T-helper 1 cell treated with Interleukin-12 subunit alpha and Interleukin-12 subunit beta and Interleukin-4 antibody, amounts not matched to agents 30 ng/mL and 1 ng/mL, for 36 hours (primary cell): Measurements from ENCODE around the gene IGFLR1. TPM values are rescaled to one million over a fixed set of nuclear protein-coding genes. Genes with fewer than 3 reads are reported as not detected.

Experiments used
- intact Hi-C: fragments of 100-400 bp; cut with micrococcal nuclease; formaldehyde crosslinking; loops from one replicate; pipeline ENCODE4 v1.15.1; 2024
- total RNA-seq: library from RNA; stranded (reverse); gene quantifications from 2 replicates; pipeline ENCODE4 v1.2.3, GENCODE V29; 2022

Gene IGFLR1
- total RNA-seq, 1 donor from 2014 or later = 88.5 TPM

- intact Hi-C loops = loop anchor here (1.0 to 5.0 kb wide), 4 partner anchors 12 to 502 kb away; partner anchors contain the start of genes COX6B1, THAP8 and WDR62
These were observed 28.3 kb downstream of the IGFLR1 start for GRCh38 chr19:35713904-35714495.

DNA sequence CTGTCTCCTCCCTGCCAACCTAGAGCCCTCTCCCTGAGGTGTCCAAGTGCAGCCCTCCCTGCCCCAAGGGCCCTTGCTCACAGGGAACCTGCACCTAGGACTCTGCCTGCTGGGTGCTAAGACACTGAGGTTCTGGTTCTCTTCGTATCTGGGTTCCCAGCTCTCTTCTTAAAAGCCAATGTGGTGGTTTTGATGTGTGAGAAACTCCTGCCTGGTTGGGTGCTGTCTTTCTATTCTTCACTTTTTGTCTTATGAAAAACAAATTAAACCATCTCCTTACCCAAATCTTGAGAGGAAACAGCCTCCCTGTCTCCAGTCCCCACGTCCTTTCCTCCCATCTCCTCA is 28.8 kb downstream of the IGFLR1 start:
- intact Hi-C loops = loop anchor here (1.0 to 5.0 kb wide), 4 partner anchors 11 to 501 kb away; partner anchors contain the start of genes COX6B1, THAP8 and WDR62

- intact Hi-C loops = loop anchor here (1.0 to 5.0 kb wide), 4 partner anchors 11 to 501 kb away; partner anchors contain the start of genes COX6B1, THAP8 and WDR62
These were observed 29.4 kb downstream of the IGFLR1 start for GRCh38 chr19:35712567-35713505.

- intact Hi-C loops = loop anchor here (5.0 kb wide), 1 partner anchor 499 kb away; no protein-coding TSS in a partner anchor
These were observed 31.2 kb downstream of the IGFLR1 start for GRCh38 chr19:35710784-35711723.

- intact Hi-C loops = no loop called here
These were observed 33.9 kb downstream of the IGFLR1 start for GRCh38 chr19:35708391-35708790.

GRCh38 chr19:35704218-35704617 is 38.0 kb downstream of the IGFLR1 start, which contains the start of gene ZBTB32:
ZBTB32 (plus strand) TSS chr19:35704558; CDS start chr19:35714627, 10,069 bp downstream.
- intact Hi-C loops = no loop called here

GRCh38 chr19:35703343-35703742 is 38.9 kb downstream of the IGFLR1 start:
- intact Hi-C loops = no loop called here

DNA sequence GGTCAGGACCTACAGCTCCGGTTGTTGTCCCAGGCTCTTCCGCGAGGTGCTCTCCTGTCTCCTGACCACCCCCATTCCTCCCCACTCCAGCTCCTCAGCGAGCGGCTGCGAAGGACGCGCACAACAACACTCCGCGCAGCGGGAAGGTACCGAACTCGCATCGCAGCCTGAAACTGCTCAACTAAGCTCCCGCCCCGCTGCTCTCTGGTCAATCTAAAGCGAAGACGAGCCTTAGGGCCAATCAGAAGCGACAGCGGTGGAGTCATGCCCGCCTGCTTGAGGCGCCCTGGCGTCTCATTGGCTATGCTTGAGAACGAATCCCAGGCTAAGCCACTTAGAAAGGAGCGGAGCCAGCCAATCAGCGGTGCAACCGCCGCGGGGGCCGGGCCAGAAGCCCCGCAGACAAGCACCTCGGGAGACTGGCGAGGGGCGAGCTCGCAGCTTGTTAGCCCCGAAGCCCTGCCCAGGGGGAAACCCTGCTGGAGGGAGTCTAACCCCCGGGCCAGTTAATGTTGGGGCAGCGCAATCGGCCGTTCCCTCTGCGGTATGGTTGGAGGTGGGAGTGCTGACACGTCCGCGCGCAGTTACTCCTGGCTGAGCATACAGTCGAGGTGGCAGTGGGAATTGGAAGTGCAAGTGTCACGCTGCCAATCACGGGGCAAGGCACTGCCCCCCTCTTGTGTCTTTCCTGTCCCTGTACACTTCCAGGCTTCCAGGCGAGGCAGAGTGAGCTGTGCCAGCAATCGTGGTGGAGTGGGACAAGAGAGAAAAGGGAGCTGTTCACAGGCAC is 39.8 kb downstream of the IGFLR1 start:
- intact Hi-C loops = loop anchor here (1.0 kb wide), 7 partner anchors 8 to 58 kb away; partner anchors contain the start of genes COX6B1 and LIN37

DNA sequence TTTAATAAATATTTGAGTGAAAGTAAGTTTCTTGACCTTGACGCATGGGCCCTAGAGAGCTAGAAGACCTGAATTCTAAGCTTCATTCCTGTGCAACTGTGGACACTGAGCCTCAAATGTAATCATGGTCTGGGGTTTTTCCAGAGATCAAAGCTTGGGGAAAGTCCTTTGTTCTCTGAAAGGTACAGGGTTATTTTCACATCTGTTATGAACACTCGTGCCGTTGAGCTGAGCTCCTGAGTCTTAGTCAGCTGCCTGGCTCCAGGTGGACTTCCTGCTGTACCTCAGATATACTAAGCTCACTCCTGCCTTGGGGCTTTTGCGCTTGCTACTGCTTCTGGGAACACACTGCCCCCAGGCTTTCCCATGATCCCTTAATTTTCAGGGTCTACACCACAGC is 45.4 kb downstream of the IGFLR1 start:
- intact Hi-C loops = no loop called here

DNA sequence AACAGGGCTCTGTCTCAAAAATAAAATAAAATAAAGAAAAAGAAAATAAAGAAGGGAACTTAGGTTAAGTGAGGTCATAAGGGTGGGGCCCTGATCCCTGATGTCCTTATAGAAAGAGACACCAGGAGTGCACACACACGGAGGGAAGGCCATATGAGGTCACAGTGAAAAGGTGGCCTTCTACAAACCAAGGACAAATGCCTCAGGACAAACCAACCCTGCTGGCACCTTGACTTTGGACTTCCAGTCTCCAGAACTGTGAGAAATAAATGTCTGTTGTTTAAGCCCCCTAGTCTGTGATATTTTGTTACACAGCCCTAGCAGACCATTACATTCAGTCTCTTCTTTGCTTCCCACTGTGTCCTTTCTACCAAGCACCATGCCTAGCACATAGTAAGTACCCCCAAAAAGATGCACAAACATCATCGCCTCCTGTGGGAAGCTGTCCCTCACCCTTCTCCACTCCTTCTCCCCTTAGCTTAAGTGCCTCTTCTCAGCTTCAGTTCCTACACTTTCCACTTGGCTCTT is 46.3 kb downstream of the IGFLR1 start:
- intact Hi-C loops = no loop called here

DNA sequence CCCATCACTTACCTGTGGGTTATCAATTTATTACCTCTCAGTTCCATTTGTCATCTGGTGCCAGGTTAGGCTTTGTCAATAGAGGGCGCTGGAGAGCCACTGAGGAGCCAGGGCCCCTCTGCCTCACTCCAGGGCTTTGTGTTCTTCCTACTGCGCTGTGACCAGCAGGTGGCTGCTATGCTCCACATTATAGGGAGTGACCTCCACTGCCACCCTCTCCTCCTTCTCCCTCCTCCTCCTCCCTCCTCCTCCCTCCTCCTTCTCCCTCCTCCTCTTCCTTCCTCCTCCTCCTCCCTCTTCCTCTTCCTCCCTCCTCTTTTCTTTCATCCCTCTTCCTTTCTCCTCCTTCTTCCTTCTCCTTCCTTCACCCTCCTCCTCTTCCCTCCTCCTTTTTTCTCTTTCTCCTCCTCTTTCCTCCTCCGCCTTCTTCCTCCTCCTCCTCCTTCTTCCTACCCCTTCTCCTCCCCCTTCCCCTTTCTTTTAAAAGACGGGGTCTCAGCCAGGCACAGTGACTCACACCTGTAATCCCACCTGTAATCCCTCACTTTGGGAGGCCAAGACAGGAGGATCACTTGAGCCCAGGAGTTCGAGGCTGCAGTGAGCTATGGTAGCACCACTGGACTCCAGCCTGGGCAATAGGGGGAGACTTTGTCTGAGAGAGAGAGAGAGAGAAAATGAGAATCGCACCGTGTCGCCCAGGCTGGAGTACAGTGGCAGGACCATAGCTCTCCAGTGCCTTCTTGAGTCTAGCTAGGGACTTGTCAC is 48.2 kb downstream of the IGFLR1 start:
- intact Hi-C loops = loop anchor here (1.0 to 5.0 kb wide), 12 partner anchors 8 to 237 kb away; partner anchors contain the start of genes APLP1, ARHGAP33, LIN37 and PROSER3

DNA sequence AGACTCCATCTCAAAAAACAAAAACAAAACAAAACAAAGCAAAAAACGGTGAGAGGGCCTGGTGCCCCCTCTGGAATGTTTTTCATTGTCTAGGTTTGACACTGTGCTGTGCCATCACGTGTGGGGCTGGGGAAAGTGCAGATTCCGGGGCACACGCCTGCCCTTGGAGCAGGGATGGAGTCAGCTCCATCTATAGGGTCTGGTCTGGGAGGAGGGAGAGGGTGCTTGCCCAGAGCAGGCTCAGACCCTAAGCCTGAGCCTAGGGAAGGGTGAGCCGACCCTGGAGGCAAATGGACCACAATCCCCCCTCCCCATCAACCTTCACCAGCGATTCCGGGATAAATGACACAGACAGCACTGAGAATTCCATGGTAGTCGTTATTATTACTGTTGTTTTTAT is 48.8 kb downstream of the IGFLR1 start:
- intact Hi-C loops = loop anchor here (1.0 to 5.0 kb wide), 9 partner anchors 24 to 238 kb away; partner anchors contain the start of genes APLP1, ARHGAP33, LIN37 and PROSER3

GRCh38 chr19:35692010-35692409 is 50.2 kb downstream of the IGFLR1 start:
- intact Hi-C loops = loop anchor here (2.0 to 5.0 kb wide), 3 partner anchors 143 to 190 kb away; partner anchors contain the start of gene APLP1

- intact Hi-C loops = loop anchor here (5.0 kb wide), 1 partner anchor 191 kb away; no protein-coding TSS in a partner anchor
These were observed 51.1 kb downstream of the IGFLR1 start for GRCh38 chr19:35691106-35691505.

DNA sequence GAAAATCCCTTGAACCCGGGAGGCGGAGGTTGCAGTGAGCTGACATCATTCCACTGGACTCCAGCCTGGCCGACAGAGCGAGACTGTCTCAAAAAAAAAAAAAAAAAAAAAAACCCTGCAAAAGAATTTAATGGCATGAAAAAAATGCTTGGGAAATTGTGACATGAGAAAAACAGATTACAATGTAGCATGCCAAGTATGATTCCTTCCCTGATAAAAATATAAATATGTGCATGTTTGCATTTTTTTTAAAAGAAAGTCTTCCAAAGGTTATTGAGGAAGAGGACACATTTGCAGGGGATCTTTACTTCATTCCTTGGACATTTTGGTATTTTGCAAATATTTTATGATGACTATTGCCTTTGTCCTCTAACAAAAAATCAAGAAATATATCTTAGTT is 52.4 kb downstream of the IGFLR1 start:
- intact Hi-C loops = loop anchor here (5.0 kb wide), 1 partner anchor 192 kb away; no protein-coding TSS in a partner anchor
